GM13976 (cell line): ENCODE data around the gene AGAP9.
"Not testable (repeated sequence)": the region's sequence is repeated elsewhere in the genome, so short reads cannot be mapped to it uniquely, and the experiment has no call there.

ENCODE experiments used
- DNase-seq: peaks from one replicate; pipeline ENCODE4 v3.0.0; 2012; ENCODE audit warnings: low spot score
- in situ Hi-C: fragments of 300-500 bp; cut with MboI; formaldehyde crosslinking; loops from one replicate; pipeline ENCODE4 v1.12.0; 2022; ENCODE audit warnings: low sequenced_read_pairs, mixed read lengths, inconsistent platforms; ENCODE audit not compliant: unreplicated experiment
- TF ChIP-seq, protein P1 (sequence below): IDR thresholded peaks from 2 replicates; pipeline ENCODE4 v1.5.1; 2012; ENCODE audit warnings: borderline replicate concordance, mild to moderate bottlenecking; ENCODE audit not compliant: insufficient read depth; ENCODE audit errors: extremely low read depth, missing control alignments, control extremely low read depth

Gene AGAP9

DNA sequence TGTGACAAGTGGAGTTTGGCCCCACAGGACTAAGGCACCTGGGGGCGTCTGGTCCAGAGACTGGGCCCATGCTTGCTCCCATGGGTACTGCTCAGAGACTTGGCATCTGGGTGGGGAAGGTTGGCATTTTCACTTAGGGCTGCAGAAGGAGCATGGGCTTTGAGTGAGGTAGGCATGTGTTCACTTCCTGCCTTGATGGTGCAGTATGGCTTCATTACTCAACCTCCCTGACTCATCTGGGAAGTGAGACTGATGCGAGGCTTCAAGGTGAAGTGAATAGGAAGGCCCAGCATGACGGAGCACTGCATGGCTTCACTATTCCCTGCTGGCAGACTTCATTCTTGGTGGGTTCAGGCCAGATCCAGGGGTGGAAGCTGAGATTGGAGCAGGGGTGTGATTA is 50.8 kb downstream of the AGAP9 start:
- in situ Hi-C loops, DNase-seq: not testable (repeated sequence)

DNA sequence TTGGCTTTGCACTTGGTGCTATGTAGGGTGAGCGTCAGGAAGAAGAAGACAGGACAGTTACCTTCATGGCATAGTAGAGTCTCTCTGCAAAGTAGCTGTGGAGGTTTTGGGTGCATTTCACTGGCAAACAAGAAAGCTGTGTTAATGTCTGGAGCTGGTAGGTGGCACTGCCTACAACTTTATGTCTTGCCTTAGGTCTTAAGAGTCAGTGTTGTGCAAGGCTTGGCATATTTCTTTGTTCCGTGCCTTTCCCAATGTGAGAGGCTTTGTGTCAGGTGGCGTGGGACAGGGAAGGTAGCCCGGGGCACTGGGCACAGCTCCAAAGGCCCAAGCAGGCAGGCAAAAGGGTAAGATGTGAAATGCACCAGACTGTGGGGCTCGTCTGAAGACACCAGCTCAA is 51.4 kb downstream of the AGAP9 start:
- in situ Hi-C loops, DNase-seq: not testable (repeated sequence)

DNA sequence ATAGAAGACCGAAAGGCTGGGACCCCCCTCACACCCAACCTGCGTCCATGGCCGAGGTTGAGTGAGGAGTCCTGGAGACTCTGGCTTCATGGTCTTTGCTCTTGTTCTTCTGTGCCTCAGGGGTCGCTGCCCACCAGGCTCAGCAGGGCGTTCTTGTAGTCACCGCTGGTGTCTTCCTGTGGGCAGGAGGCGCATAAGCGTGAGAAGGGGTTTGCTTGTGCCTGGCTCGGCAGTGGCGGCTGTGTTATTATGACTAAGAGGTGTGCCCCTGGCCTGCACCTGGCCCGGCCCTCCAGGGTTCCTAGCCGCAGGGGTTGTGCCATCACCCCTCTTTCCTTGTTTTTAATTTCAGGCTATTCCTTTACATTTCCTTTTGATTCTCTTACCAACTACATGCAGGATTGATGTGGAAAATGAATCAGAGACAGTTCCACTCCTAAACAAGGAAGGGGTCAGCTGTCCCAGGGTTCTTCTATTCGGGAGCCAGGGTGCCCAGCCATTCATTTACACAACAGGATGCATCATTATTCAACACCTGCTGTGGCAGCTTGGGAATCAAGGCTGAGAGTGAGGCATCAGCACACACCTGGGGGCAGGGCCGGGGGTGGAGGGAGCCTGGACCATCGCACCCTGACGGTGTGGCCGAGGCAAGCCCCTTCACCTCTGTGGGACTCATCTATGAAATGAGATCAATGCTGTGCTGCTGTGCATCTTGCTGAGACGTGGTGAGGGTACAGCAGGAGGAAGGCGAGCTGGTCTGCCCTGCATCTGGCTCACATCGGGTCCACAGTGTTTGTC is 54.5 kb downstream of the AGAP9 start:
- DNase-seq, in situ Hi-C loops: not testable (repeated sequence)

DNA sequence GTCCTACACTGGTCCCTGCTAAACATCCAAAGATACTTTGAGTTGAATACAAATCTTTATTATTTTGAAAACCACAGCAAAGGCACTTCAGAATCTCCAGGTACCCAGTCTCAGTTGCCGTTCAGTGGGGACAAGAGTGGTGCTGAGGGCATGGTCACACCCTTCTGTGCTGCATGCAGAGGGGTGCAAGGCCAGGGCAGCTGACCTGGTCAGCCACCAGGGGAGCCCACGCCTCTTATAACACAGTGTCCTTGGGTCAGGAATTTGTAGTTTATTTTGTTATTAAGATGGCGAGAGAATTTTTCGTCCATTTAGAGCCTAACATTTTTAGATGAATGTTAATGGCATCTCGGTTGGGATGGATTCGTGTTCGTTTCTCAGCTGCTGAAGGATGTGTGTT is 55.5 kb downstream of the AGAP9 start:
- DNase-seq, in situ Hi-C loops: not testable (repeated sequence)

DNA sequence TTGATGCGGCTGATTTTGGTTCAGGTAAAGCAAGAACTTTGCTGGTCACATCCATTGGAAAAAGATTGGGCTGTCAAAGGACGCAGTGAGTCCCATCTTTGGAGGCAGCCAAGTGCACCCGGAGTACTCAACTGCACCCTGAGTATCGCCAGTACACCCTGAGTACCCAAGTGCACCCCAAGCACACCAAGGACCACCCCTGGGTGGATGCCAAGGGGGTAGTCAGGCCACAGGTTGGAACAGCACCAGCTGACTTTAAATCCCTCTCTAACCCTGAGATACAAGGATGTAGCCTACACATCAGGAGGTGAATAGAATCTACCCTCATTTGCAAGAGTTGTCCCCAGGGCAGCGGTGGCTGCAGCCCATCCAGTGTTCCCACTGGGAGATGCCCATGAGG is 56.0 kb downstream of the AGAP9 start:
- in situ Hi-C loops, DNase-seq: not testable (repeated sequence)

DNA sequence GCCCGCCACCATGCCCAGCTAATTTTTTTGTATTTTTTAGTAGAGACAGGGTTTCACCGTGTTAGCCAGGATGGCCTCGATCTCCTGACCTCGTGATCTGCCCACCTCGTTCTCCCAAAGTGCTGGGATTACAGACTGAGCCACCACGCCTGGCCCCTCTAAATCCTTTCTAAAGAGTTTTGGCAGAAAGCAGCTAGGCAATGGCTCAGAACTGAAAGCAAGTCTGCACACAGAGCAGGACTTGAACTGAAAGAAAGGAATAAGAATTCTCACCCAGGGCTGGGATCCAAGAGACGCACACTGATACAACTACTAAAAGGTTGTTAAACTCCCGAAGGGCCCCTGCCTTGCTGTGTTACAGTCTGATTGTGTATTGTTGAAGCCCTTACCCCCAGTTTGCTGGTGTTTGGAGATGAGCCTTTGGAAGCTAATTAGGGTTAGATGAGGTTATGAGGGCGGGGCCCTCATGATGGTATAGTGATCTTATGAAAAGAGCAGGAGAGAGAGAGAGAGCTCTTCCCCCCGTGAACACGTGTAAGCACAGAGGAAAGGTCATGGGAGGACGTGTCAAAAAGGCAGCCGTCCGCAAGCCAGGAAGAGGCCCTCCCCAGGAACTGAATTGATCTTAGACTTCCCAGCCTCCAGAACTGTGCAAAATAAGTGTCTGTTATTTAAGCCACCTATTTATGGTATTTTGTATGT is 58.1 kb downstream of the AGAP9 start:
- in situ Hi-C loops = not testable (repeated sequence)

DNA sequence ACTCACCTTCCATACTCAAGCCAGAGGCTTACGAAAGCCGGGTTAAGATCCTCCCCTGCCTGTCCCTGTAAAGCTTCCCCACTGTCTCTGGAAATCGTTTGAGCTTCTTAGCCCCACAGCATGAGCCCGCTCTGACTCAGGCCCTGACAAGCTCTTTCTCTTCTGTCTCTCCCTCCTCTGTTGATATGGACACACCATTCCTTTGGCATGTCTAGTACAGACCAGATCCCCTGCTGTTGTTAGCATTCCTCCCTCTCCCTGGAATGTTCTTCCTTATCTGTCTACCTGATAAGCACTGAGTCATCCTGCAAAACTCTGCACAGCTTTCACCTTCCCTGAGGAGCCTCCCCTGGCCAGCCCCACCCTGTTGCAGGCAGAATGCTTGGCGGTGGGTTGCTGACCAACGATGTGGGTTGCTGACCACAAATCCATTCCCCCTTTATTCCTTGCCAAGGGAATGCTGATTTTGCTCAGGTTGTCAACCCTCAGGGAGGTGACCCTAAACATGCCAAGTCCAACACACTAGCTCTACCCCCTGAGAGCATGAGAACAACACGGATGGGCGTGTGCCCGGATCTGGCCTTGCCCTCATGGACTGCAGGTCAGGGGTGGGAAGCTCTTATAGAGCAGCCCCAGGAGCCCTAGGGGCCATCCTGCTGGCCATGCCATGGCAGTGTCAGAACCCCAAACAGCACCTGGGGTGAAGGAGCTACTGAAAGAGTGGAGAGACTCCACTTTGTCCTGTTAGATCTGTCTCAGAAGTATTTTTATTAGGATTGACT is 60.7 kb downstream of the AGAP9 start:
- in situ Hi-C loops, DNase-seq: not testable (repeated sequence)

More for the DNA sequence above, 58.1 kb downstream of the AGAP9 start:
- DNase-seq = not testable (repeated sequence)

DNA sequence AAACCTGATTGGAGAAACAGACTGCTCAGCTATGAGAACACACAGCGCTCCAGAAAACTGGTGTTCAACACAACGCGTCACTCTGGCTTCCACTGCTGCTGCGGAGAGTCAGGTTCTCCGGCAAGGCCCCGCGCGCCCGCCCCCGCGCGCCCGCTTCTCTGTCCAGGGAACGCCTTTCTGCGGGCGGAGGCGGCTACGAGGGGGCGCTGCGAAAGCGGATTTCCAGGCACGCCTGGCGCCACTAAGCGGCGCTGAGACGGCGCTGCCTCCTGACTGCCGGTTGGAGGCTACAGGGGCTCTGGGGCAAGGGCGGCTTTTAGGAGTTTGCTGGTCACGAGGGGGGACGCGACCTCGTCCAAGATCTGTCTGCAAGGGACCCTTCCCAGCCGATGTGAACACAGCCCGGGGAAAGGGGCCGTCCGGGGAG is 62.2 kb downstream of the AGAP9 start:
- DNase-seq, in situ Hi-C loops: not testable (repeated sequence)

DNA sequence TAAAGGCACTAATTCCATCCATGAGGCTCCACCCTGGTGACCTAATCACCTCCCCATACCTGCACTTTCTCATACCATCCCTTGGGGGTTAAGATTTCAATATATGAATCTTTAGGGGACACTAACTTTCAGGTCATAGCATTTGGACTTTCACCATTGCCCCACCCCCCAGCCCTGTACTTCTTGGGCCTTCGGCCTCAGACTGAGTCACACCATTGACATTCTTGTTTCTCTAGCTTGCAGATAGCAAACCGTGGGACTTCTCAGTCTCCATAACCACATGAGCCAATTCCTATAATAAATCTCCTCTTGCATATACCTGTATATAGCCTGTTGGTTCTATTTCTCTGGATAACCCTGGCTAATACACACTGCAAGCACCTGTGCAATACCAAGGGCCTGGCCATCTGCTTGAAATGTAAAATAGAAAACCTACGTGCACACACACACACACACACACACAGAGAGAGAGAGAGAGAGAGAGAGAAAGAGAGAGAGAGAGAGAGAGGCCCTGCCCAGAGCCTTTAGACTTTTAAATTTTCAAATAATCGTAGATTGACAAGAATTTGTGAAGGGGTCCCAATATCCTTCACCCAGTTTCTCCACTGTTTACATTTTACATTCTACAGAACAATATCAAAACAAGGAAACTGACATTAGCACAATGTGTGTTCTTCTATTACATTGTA is 64.8 kb downstream of the AGAP9 start:
- in situ Hi-C loops = no loop called here
- TF ChIP-seq, protein P1, sequence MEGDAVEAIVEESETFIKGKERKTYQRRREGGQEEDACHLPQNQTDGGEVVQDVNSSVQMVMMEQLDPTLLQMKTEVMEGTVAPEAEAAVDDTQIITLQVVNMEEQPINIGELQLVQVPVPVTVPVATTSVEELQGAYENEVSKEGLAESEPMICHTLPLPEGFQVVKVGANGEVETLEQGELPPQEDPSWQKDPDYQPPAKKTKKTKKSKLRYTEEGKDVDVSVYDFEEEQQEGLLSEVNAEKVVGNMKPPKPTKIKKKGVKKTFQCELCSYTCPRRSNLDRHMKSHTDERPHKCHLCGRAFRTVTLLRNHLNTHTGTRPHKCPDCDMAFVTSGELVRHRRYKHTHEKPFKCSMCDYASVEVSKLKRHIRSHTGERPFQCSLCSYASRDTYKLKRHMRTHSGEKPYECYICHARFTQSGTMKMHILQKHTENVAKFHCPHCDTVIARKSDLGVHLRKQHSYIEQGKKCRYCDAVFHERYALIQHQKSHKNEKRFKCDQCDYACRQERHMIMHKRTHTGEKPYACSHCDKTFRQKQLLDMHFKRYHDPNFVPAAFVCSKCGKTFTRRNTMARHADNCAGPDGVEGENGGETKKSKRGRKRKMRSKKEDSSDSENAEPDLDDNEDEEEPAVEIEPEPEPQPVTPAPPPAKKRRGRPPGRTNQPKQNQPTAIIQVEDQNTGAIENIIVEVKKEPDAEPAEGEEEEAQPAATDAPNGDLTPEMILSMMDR = no peak
- DNase-seq = no peak

DNA sequence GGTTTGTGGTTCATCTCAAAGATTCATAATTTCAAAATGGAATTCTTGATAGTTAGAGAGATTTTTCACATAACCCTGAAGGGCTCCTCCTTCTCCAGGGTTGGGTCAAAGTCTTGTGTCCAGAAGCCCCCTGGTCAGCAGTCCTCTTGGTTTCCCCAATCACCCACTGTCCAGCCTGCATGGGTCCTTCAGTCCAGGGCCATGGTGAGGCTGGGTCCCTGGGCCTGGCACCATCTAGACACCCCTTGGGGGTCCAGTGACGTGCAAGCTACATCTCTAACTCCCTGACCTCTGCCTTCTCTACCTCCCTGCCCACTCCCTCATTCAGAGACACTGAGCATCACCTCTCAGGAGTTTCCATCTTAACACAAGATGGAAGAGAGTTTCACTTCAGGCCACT is 65.6 kb downstream of the AGAP9 start:
- peak; percentile 2 for DNase-seq
- in situ Hi-C loops = no loop called here
- TF ChIP-seq, protein P1 = no peak

DNA sequence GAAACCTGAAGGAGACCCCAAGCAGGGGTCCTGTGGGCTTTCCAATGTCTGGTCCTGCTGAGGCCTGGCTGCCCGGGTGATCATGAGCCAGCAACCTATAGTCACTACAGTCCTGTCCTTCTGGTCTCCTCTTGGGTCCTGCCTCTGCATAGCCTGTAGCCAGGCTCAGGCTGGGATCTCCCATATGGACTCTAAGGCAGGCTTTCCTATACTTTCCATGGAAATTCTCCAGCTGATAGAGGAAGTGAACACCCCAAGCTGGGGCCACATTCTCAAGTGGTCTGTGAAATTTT is 66.0 kb downstream of the AGAP9 start:
- in situ Hi-C loops = no loop called here
- TF ChIP-seq, protein P1 = no peak
- no peak for DNase-seq
